Heart left ventricle (tissue), 13 donors: ENCODE measurements around the gene GMPR.

Source experiments
- POLR2A ChIP-seq, 2 donors: fragments of 450-650 bp; IDR thresholded peaks; one replicate each; pipeline ENCODE4 v1.6.1; 2017; ENCODE audit warnings: antibody characterized with exemption in 2 of 2, mild to moderate bottlenecking in 2 of 2, moderate library complexity in 2 of 2
- TF ChIP-seq, protein P1 (sequence below), 12 donors: fragments of 200-600 bp; sonication (generic) in 4 of 12; IDR thresholded peaks; one replicate each; pipeline versions ENCODE4 v1.5.0 to v1.8.0; 2018 to 2022; ENCODE audit warnings: antibody characterized with exemption in 12 of 12, mild to moderate bottlenecking in 5 of 12
- donor health status: ischemic (EF 13 %, LVEDD 7.1; RV severe dilation, severe dysfunction).
- donor health status: DM: no; HTN: yes; CAD: no.
- donor health status: DM: no; HTN: no; CAD: no.
- donor health status: ischemic (EF 25% LVEDD 6.9; RV normal size, moderate dysfunction).
- donor health status: ischemic (EF 25% LVEDD 5.7; RV mildly dilated, moderate dysfunction).
- donor health status: ischemic (EF 35%, LVEDD 5.7; RV mildly dilated, moderate dysfunction).
- donor health status: nonischemic (EF 11% LVEDD 7.7; RV severe dilation, severe dysfunction).
- donor health status: DM: yes; HTN: yes; CAD: no.
- donor health status: PGD.
- donor health status: ischemic (EF 29% LVEDD 5.4; RV normal size, mild dysfunction).
- donor health status: nonischemic (EF 23%, LVEDD 6.1; RV moderate dilation, normal function).

DNA sequence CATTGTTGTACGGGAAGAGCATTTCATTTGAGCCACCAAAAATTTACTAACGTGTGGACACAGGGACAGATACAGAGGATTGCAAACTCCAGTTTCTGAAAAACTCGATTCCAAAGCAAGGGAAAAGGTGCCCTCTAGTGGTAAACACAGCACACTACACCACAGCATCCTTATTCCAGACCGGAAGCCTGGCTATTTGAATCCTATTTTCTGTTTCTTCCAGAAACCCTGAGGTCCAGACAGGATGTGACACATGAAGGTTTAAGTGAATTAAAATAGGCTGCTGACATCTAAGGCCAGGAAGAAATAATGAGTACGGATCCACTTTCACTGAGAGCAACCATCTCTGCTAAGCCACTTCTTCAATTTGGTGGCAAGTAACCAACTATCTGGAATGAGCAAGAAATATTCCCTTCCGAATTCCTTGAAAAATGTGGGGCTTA, 31.8 kb upstream of the GMPR start:
- TF ChIP-seq, protein P1, sequence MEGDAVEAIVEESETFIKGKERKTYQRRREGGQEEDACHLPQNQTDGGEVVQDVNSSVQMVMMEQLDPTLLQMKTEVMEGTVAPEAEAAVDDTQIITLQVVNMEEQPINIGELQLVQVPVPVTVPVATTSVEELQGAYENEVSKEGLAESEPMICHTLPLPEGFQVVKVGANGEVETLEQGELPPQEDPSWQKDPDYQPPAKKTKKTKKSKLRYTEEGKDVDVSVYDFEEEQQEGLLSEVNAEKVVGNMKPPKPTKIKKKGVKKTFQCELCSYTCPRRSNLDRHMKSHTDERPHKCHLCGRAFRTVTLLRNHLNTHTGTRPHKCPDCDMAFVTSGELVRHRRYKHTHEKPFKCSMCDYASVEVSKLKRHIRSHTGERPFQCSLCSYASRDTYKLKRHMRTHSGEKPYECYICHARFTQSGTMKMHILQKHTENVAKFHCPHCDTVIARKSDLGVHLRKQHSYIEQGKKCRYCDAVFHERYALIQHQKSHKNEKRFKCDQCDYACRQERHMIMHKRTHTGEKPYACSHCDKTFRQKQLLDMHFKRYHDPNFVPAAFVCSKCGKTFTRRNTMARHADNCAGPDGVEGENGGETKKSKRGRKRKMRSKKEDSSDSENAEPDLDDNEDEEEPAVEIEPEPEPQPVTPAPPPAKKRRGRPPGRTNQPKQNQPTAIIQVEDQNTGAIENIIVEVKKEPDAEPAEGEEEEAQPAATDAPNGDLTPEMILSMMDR (IDR thresholded peaks at IDR 0.05): peak; percentile 93 to 99 (median 97)
- TF ChIP-seq POLR2A (IDR thresholded peaks at IDR 0.05): no peak
